SK-N-SH treated with all-trans-retinoic acid at 6 μM for 48 hours (cell line): ENCODE results near the gene NDUFB10.

ENCODE experiments used
- ATAC-seq: fragments of 200-7000 bp; cut with Tn5 transposase; 3 replicates; pipeline ENCODE4 v1.9.1; 2020; ENCODE audit warnings: mild to moderate bottlenecking, moderate library complexity
- ARNTL ChIP-seq: fragments of 450-650 bp; formaldehyde crosslinking; IDR thresholded peaks from 2 replicates; pipeline ENCODE4 v1.5.0; 2020; ENCODE audit warnings: low read depth, mild to moderate bottlenecking, moderate library complexity, borderline replicate concordance
- BACH2 ChIP-seq: fragments of 250-450 bp; sonication (Bioruptor Pico); IDR thresholded peaks from 2 replicates; pipeline ENCODE4 v1.9.0; 2021; ENCODE audit warnings: mild to moderate bottlenecking, borderline replicate concordance
- CREB5 ChIP-seq: fragments of 250-450 bp; sonication (Bioruptor Pico); IDR thresholded peaks from 2 replicates; pipeline ENCODE4 v1.5.1; 2020; ENCODE audit warnings: low read depth, mild to moderate bottlenecking, moderate library complexity
- CSDC2 ChIP-seq: fragments of 250-450 bp; sonication (Bioruptor Pico); IDR thresholded peaks from 2 replicates; pipeline ENCODE4 v1.5.0; 2020; ENCODE audit warnings: mild to moderate bottlenecking, moderate library complexity
- ESRRG ChIP-seq: fragments of 250-450 bp; sonication (Bioruptor Pico); IDR thresholded peaks from 2 replicates; pipeline ENCODE4 v1.6.1; 2021; ENCODE audit warnings: mild to moderate bottlenecking
- GLIS3 ChIP-seq: fragments of 250-450 bp; sonication (Bioruptor Pico); IDR thresholded peaks from 2 replicates; pipeline ENCODE4 v1.5.0; 2020; ENCODE audit warnings: mild to moderate bottlenecking, moderate library complexity
- ISL1 ChIP-seq: fragments of 250-450 bp; sonication (Bioruptor Pico); IDR thresholded peaks from 2 replicates; pipeline ENCODE4 v2.1.2; 2022; ENCODE audit warnings: mild to moderate bottlenecking, moderate library complexity
- OSR1 ChIP-seq: fragments of 250-450 bp; sonication (Bioruptor Pico); IDR thresholded peaks from 2 replicates; pipeline ENCODE4 v1.8.0; 2022; ENCODE audit warnings: moderate library complexity, mild to moderate bottlenecking, inconsistent platforms
- PPARA ChIP-seq: fragments of 250-450 bp; sonication (Bioruptor Pico); IDR thresholded peaks from 2 replicates; pipeline ENCODE4 v1.5.0; 2020; ENCODE audit warnings: mild to moderate bottlenecking, borderline replicate concordance
- RARB ChIP-seq: fragments of 250-450 bp; sonication (Bioruptor Pico); IDR thresholded peaks from 2 replicates; pipeline ENCODE4 v1.8.0; 2021; ENCODE audit warnings: mild to moderate bottlenecking, moderate library complexity
- SNAI2 ChIP-seq: fragments of 250-450 bp; sonication (Bioruptor Pico); IDR thresholded peaks from 2 replicates; pipeline ENCODE4 v1.5.0; 2020; ENCODE audit warnings: mild to moderate bottlenecking, moderate library complexity
- TCF4 ChIP-seq: fragments of 250-450 bp; sonication (Bioruptor Pico); IDR thresholded peaks from 2 replicates; pipeline ENCODE4 v1.8.0; 2021; ENCODE audit warnings: mild to moderate bottlenecking, moderate library complexity, borderline replicate concordance
- ZFP3 ChIP-seq: fragments of 250-450 bp; sonication (Bioruptor Pico); IDR thresholded peaks from 2 replicates; pipeline ENCODE4 v1.5.0; 2020; ENCODE audit warnings: mild to moderate bottlenecking, moderate library complexity
- ZNF565 ChIP-seq: fragments of 450-650 bp; formaldehyde crosslinking; conservative IDR thresholded peaks from 2 replicates; pipeline ENCODE4 v1.5.0; 2020; ENCODE audit warnings: low read depth, mild to moderate bottlenecking, moderate library complexity
- ZNF8 ChIP-seq: fragments of 450-650 bp; formaldehyde crosslinking; IDR thresholded peaks from 2 replicates; pipeline ENCODE4 v1.5.0; 2020; ENCODE audit warnings: mild to moderate bottlenecking, moderate library complexity
- TF ChIP-seq, protein P1 (sequence below): fragments of 250-450 bp; sonication (Bioruptor Pico); IDR thresholded peaks from 2 replicates; pipeline ENCODE4 v1.5.1; 2021; ENCODE audit warnings: mild to moderate bottlenecking, moderate library complexity
- TF ChIP-seq, protein P2 (sequence below): fragments of 250-450 bp; sonication (Bioruptor Pico); IDR thresholded peaks from 2 replicates; pipeline ENCODE4 v1.5.0; 2020; ENCODE audit warnings: mild to moderate bottlenecking, moderate library complexity
- TF ChIP-seq, protein P3 (sequence below): fragments of 250-450 bp; sonication (Bioruptor Pico); IDR thresholded peaks from 2 replicates; pipeline ENCODE4 v1.8.0; 2020; ENCODE audit warnings: mild to moderate bottlenecking, moderate library complexity, borderline replicate concordance

NDUFB10 gene

DNA sequence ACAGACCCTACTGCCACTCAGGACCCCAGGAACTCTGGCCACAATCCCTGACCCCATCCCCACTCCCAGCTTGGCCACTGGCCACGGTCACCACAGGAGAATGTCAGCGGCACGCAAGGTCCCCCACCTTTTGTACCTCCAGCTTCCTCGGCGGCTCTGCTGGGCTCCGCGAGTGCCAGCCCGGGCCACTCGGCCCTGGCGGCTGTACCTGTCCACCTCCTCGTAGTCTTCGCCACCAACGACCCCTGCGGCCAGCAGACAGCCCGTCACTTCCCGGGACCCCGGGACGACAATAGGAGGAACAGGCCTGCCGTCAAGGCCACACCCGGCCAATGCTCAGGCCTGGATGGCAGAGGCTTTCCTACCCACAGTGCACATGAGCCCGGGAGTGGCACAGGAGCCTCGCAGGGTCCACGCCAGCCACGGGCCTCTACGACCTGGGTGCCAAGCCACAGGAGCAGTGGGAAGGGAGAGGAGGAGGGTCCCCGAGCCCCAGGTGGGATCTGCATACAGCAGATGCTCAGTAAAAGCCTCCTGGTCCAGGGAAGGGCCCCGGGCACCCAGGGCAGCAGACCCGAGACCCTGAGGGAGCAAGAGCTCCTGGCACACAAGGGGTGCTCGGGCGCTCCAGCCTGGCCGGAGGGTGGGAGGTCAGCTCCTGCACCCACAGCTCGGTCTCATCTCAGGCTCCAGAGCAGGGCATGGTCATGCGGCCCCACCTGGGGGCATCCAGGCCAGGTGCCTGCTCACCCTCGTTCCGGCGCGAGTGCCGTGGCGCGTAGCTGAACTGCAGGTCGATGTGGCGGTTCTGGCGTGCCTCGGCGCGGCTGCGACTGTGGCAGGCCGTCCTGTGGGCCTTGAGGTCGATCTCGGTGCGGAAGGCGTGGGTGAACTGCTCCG lies 42.4 kb downstream of the NDUFB10 start:
- ATAC-seq: no peak
- TF ChIP-seq ISL1 (CRISPR knock-in tag): no peak

DNA sequence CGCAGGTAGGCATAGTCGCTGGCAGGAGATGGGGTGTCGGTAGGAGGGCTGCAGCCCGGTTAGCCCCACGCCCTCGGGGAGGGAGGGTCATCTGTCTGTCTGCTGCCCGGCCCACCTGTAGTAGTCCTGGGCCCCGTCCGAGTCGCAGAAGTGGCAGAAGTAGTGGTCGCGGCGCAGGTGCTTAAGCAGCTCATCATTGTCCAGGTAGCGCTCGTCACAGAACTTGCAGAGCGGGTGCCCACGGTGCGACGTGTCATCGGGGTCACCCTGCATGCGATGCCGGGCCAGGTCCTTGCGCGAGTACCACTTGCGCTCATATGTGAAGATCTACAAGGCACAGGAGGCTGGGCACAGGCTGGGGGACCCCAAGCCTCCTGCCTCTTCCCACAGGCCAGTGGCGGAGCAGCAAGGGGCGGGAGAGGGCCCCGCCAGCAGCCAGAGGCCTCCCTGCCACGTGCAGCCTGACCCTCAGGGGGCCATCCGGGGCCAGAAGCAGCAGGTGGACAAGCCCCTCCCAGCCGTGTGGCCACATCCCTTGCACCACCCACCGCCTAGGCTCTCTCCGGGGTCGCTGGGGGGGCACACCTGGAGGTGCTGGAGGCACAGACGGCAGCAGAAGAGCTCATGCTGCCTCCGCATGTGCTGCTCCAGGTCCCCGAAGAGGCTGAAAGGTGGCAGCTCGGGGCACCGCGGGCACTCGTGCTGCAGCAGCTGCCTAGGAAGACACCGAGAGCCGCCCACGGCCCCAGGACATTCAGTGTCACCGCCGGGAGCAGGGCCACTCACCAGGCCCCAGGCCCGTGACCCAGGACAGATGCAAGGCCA lies 43.3 kb downstream of the NDUFB10 start:
- no peak for ATAC-seq
- TF ChIP-seq BACH2 (CRISPR knock-in tag) (no peak), OSR1 (CRISPR knock-in tag) (no peak), GLIS3 (CRISPR knock-in tag) (no peak)

- TF ChIP-seq ESRRG (CRISPR knock-in tag): no peak
- no peak for TF ChIP-seq ZNF8
- TF ChIP-seq ISL1 (CRISPR knock-in tag): no peak
- no peak for TF ChIP-seq TCF4 (CRISPR knock-in tag)
- no peak for TF ChIP-seq CSDC2 (CRISPR knock-in tag)
Measured at GRCh38 chr16:2003231-2003826, 44.0 kb downstream of the NDUFB10 start.

GRCh38 chr16:2003827-2004641 lies 44.7 kb downstream of the NDUFB10 start:
- TF ChIP-seq ZFP3 (CRISPR knock-in tag) (no peak), ISL1 (CRISPR knock-in tag) (no peak), ZNF8 (no peak), TCF4 (CRISPR knock-in tag) (no peak), CSDC2 (CRISPR knock-in tag) (no peak), RARB (CRISPR knock-in tag) (no peak), PPARA (no peak), OSR1 (CRISPR knock-in tag) (no peak), ARNTL (CRISPR knock-in tag) (no peak), SNAI2 (no peak), ESRRG (CRISPR knock-in tag) (no peak), CREB5 (CRISPR knock-in tag) (no peak), ZNF565 (CRISPR knock-in tag) (no peak)
- TF ChIP-seq, protein P1, sequence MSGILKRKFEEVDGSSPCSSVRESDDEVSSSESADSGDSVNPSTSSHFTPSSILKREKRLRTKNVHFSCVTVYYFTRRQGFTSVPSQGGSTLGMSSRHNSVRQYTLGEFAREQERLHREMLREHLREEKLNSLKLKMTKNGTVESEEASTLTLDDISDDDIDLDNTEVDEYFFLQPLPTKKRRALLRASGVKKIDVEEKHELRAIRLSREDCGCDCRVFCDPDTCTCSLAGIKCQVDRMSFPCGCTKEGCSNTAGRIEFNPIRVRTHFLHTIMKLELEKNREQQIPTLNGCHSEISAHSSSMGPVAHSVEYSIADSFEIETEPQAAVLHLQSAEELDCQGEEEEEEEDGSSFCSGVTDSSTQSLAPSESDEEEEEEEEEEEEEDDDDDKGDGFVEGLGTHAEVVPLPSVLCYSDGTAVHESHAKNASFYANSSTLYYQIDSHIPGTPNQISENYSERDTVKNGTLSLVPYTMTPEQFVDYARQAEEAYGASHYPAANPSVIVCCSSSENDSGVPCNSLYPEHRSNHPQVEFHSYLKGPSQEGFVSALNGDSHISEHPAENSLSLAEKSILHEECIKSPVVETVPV (CRISPR knock-in tag): no peak
- TF ChIP-seq, protein P2, sequence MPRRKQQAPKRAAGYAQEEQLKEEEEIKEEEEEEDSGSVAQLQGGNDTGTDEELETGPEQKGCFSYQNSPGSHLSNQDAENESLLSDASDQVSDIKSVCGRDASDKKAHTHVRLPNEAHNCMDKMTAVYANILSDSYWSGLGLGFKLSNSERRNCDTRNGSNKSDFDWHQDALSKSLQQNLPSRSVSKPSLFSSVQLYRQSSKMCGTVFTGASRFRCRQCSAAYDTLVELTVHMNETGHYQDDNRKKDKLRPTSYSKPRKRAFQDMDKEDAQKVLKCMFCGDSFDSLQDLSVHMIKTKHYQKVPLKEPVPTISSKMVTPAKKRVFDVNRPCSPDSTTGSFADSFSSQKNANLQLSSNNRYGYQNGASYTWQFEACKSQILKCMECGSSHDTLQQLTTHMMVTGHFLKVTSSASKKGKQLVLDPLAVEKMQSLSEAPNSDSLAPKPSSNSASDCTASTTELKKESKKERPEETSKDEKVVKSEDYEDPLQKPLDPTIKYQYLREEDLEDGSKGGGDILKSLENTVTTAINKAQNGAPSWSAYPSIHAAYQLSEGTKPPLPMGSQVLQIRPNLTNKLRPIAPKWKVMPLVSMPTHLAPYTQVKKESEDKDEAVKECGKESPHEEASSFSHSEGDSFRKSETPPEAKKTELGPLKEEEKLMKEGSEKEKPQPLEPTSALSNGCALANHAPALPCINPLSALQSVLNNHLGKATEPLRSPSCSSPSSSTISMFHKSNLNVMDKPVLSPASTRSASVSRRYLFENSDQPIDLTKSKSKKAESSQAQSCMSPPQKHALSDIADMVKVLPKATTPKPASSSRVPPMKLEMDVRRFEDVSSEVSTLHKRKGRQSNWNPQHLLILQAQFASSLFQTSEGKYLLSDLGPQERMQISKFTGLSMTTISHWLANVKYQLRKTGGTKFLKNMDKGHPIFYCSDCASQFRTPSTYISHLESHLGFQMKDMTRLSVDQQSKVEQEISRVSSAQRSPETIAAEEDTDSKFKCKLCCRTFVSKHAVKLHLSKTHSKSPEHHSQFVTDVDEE: no peak
- TF ChIP-seq, protein P3, sequence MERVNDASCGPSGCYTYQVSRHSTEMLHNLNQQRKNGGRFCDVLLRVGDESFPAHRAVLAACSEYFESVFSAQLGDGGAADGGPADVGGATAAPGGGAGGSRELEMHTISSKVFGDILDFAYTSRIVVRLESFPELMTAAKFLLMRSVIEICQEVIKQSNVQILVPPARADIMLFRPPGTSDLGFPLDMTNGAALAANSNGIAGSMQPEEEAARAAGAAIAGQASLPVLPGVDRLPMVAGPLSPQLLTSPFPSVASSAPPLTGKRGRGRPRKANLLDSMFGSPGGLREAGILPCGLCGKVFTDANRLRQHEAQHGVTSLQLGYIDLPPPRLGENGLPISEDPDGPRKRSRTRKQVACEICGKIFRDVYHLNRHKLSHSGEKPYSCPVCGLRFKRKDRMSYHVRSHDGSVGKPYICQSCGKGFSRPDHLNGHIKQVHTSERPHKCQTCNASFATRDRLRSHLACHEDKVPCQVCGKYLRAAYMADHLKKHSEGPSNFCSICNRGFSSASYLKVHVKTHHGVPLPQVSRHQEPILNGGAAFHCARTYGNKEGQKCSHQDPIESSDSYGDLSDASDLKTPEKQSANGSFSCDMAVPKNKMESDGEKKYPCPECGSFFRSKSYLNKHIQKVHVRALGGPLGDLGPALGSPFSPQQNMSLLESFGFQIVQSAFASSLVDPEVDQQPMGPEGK: no peak
- TF ChIP-seq, all 23 proteins: peak for 0
- ATAC-seq: peak; percentile 91

More at GRCh38 chr16:2003231-2003826, 44.0 kb downstream of the NDUFB10 start:
- ATAC-seq: no peak
